Keratinocyte (primary cell): ENCODE data around the gene EXOSC5. TPM values are rescaled to one million over a fixed set of nuclear protein-coding genes. Genes with fewer than 3 reads are reported as not detected.

ENCODE experiments used
- DNase-seq: peaks from one replicate; pipeline ENCODE4 v3.0.0-alpha.2; 2011; ENCODE audit warnings: low read depth, missing footprints, low spot score
- FAIRE-seq: peaks from 2 replicates; lab custom pipeline; 2011; peaks lifted over from hg19 to GRCh38; lab: Jason Lieb, UNC
- H2AFZ ChIP-seq: 2 replicates; pipeline ENCODE4 v1.6.0; 2012; ENCODE audit warnings: low read length, control low read depth, inconsistent platforms; ENCODE audit not compliant: control insufficient read depth
- H3K27ac ChIP-seq: 2 replicates; pipeline ENCODE4 v1.5.1; 2011; ENCODE audit warnings: low read length; ENCODE audit not compliant: control insufficient read depth, insufficient read depth
- H3K27me3 ChIP-seq: 3 replicates; pipeline ENCODE4 v1.6.0; 2011; ENCODE audit warnings: low read length; ENCODE audit not compliant: control insufficient read depth, insufficient read depth; ENCODE audit errors: extremely low read depth
- H3K36me3 ChIP-seq, 2 experiments: 2 replicates in 1 of 2; 3 replicates in 1 of 2; pipeline ENCODE4 v1.5.1; 2011; ENCODE audit warnings: low read length in 2 of 2, mild to moderate bottlenecking in 1 of 2; ENCODE audit not compliant: control insufficient read depth in 2 of 2, insufficient read depth in 2 of 2; ENCODE audit errors: extremely low read depth in 1 of 2
- H3K4me1 ChIP-seq: 3 replicates; pipeline ENCODE4 v1.5.1; 2011; ENCODE audit warnings: low read length; ENCODE audit not compliant: control insufficient read depth, insufficient read depth; ENCODE audit errors: extremely low read depth
- H3K4me2 ChIP-seq: 3 replicates; pipeline ENCODE4 v1.6.0; 2011; ENCODE audit warnings: low read depth, low read length; ENCODE audit not compliant: control insufficient read depth, insufficient read depth; ENCODE audit errors: extremely low read depth
- H3K4me3 ChIP-seq, 3 experiments: fragments of 200-600 bp in 1 of 3; sonication (generic) in 1 of 3; 2 replicates in 2 of 3; 3 replicates in 1 of 3; pipeline ENCODE4 v1.5.1; 2011 to 2016; ENCODE audit warnings: low read length in 3 of 3, mild to moderate bottlenecking in 3 of 3, control low read depth in 2 of 3, inconsistent platforms in 1 of 3, low read depth in 1 of 3, mixed read lengths in 1 of 3, mixed run types in 1 of 3, moderate library complexity in 1 of 3; ENCODE audit not compliant: control insufficient read depth in 2 of 3, insufficient read depth in 2 of 3; ENCODE audit errors: extremely low read depth in 1 of 3
- H3K79me2 ChIP-seq: 2 replicates; pipeline ENCODE4 v1.6.0; 2012; ENCODE audit warnings: low read length; ENCODE audit not compliant: control insufficient read depth, insufficient read depth
- H3K9ac ChIP-seq: 3 replicates; pipeline ENCODE4 v1.6.0; 2011; ENCODE audit warnings: low read length; ENCODE audit not compliant: control insufficient read depth, insufficient read depth; ENCODE audit errors: extremely low read depth
- H3K9me1 ChIP-seq: 3 replicates; pipeline ENCODE4 v1.6.0; 2011; ENCODE audit warnings: low read length; ENCODE audit not compliant: control insufficient read depth, insufficient read depth; ENCODE audit errors: extremely low read depth
- H3K9me3 ChIP-seq: 2 replicates; pipeline ENCODE4 v1.5.1; 2012; ENCODE audit warnings: low read depth, low read length; ENCODE audit not compliant: control insufficient read depth
- H4K20me1 ChIP-seq: 3 replicates; pipeline ENCODE4 v1.6.0; 2011; ENCODE audit warnings: low read length; ENCODE audit not compliant: control insufficient read depth, insufficient read depth; ENCODE audit errors: extremely low read depth
- CTCF ChIP-seq, 3 experiments: IDR thresholded peaks in 1 of 3; conservative IDR thresholded peaks in 1 of 3; optimal IDR thresholded peaks in 1 of 3; 2 replicates in 2 of 3; 3 replicates in 1 of 3; pipeline versions ENCODE3 to v1.5.1; 2011; ENCODE audit warnings: low read length in 3 of 3, mild to moderate bottlenecking in 3 of 3, moderate library complexity in 2 of 3, control low read depth in 1 of 3, inconsistent platforms in 1 of 3; ENCODE audit not compliant: insufficient read depth in 2 of 3; ENCODE audit errors: extremely low read depth in 1 of 3
- EZH2 ChIP-seq: IDR thresholded peaks from one replicate; pipeline ENCODE4 v1.6.1; 2012; ENCODE audit warnings: inconsistent platforms, mild to moderate bottlenecking, low read length, moderate library complexity
- dilution Hi-C: fragments of 300-500 bp; cut with MboI; formaldehyde crosslinking; loops from one replicate; pipeline ENCODE4 v1.7.0; 2020; ENCODE audit warnings: low sequenced_read_pairs; ENCODE audit not compliant: extremely low pct_ligation_motif_present
- polyA plus RNA-seq, 5 experiments: library from polyadenylated mRNA; depleted of rRNA in 3 of 5; stranded (reverse) in 3 of 5; stranded (forward) in 1 of 5; unstranded in 1 of 5; fragments of >200 nt; gene quantifications; 1 replicate in 1 of 5; 2 replicates in 3 of 5; 3 replicates in 1 of 5; pipeline versions ENCODE4 v1.2.1 to v1.2.3, GENCODE V29; 2011 to 2012; ENCODE audit warnings: missing spikeins in 2 of 5, low read depth in 1 of 5, low replicate concordance in 1 of 5

The EXOSC5 gene
- polyA plus RNA-seq, 1 donor (not counting 4 experiments of a cell fraction or from before 2014, with no cell fraction given): 12.5 TPM

DNA sequence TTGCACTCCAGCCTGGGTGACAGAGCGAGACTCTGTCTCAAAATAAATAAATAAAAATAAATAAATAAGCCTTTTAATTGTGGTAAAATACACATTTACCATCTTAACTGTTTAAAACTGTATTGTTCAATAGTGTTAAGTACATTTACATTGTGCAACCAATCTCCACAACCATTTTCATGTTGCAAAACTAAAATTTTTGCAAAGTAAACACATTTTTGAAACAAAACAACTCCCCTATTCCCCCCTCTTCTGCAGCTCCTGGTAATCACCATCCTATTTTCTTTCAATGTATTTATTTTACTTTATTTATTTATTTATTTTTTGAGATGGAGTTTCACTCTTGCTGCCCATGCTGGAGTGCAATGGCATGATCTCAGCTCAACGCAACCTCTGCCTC is 27.4 kb downstream of the EXOSC5 start:
- H3K27ac ChIP-seq: no peak overlapping the region
- FAIRE-seq (no peak), DNase-seq (no peak)
- no peak overlapping the region for H3K4me2 ChIP-seq
- H2AFZ ChIP-seq: no peak overlapping the region
- H3K9me3 ChIP-seq: no peaks in the 10 kb centered on the region
- no peak overlapping the region for H3K9ac ChIP-seq
- H3K9me1 ChIP-seq: no peaks in the 10 kb centered on the region
- dilution Hi-C loops: no loop called here
- peaks cover 11% of the 10 kb centered on the region for H3K4me1 ChIP-seq
- TF ChIP-seq EZH2 (no peak), CTCF (optimal IDR thresholded peaks at IDR 0.05 in 1 of 3, IDR thresholded peaks at IDR 0.05 in 1 of 3, conservative IDR thresholded peaks at IDR 0.05 in 1 of 3; ENCODE audit: extremely low read depth in 1 of 3, insufficient read depth in 2 of 3, low read length in 3 of 3) (no peak)
- no peak overlapping the region for H3K4me3 ChIP-seq
- peaks cover 8% of the 10 kb centered on the region for H3K79me2 ChIP-seq
- H3K27me3 ChIP-seq: no peaks in the 10 kb centered on the region
- H4K20me1 ChIP-seq: no peaks in the 10 kb centered on the region
- no peaks in the 10 kb centered on the region for H3K36me3 ChIP-seq

DNA sequence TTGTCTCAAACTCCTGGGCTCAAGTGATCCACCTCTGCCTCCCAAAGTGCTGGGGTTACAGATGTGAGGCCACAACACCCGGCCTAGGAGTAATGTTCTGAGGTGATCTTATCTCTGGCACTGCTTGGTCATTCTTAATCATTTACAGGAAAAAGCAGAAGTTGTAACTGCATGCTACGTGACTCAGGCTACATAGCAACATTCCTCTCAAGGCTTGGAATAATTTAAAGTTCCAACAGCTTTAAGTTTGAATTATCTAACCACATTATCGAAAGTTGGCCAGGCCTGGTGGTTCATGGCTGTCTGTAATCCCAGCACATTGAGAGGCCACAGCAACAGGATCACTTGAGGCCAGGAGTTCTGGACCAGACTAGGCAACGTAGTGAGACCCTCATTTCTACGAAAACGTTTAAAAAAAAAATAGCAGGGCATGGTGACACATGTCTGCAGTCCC is 29.3 kb downstream of the EXOSC5 start:
- Histone ChIP-seq H3K4me2 (no peak overlapping the region), H3K27ac (peak overlapping the region; percentile 62), H3K4me3 (no peak overlapping the region), H4K20me1 (no peaks in the 10 kb centered on the region), H3K4me1 (peaks cover 19% of the 10 kb centered on the region), H3K9me3 (no peaks in the 10 kb centered on the region), H3K9ac (peak overlapping the region; percentile 13), H3K79me2 (peaks cover 12% of the 10 kb centered on the region), H3K27me3 (no peaks in the 10 kb centered on the region), H2AFZ (no peak overlapping the region), H3K9me1 (peaks cover 2% of the 10 kb centered on the region), H3K36me3 (no peaks in the 10 kb centered on the region)
- peak; percentile 92 for FAIRE-seq
- dilution Hi-C loops: no loop called here
- TF ChIP-seq EZH2: no peak
- TF ChIP-seq CTCF (optimal IDR thresholded peaks at IDR 0.05 in 1 of 3, IDR thresholded peaks at IDR 0.05 in 1 of 3, conservative IDR thresholded peaks at IDR 0.05 in 1 of 3; ENCODE audit: extremely low read depth in 1 of 3, insufficient read depth in 2 of 3, low read length in 3 of 3): no peak
- peak; percentile 84 for DNase-seq
